ENCODE measurements around the gene DMWD.

DMWD gene, protein sequence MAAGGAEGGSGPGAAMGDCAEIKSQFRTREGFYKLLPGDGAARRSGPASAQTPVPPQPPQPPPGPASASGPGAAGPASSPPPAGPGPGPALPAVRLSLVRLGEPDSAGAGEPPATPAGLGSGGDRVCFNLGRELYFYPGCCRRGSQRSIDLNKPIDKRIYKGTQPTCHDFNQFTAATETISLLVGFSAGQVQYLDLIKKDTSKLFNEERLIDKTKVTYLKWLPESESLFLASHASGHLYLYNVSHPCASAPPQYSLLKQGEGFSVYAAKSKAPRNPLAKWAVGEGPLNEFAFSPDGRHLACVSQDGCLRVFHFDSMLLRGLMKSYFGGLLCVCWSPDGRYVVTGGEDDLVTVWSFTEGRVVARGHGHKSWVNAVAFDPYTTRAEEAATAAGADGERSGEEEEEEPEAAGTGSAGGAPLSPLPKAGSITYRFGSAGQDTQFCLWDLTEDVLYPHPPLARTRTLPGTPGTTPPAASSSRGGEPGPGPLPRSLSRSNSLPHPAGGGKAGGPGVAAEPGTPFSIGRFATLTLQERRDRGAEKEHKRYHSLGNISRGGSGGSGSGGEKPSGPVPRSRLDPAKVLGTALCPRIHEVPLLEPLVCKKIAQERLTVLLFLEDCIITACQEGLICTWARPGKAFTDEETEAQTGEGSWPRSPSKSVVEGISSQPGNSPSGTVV

GRCh38 chr19:45792470-45793177 lies at the start of gene DMWD:
TSS of gene DMWD (minus strand) at chr19:45792845. CDS start at chr19:45792756, 89 bp downstream.
- peak; percentile 95 for DNase-seq (ENCODE audit: low read depth)

GRCh38 chr19:45842198-45842597 lies 49.6 kb upstream of the DMWD start:
- no peak for DNase-seq (ENCODE audit: low read depth)

DNA sequence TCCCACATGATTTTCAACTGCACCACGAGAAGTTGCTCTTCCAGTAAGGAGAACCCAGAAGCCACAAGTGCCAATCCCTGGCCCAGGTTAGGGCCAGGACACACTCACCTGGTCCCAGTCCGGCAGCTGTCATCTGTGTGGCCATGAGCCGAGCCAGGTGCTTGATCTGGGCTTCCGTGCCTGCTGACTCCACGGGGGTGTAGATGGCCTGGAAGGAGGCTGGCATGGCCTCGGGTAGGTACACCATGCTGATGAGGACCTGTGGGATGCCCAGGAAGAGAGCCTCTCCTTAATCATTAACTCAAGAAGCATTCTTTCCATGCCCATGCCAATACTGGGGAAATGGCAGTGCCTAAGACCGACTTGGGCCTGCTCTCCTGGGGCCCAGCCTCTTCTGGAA lies 42.3 kb upstream of the DMWD start:
- DNase-seq (ENCODE audit: low read depth) = no peak

GRCh38 chr19:45828945-45829344 lies 36.3 kb upstream of the DMWD start:
- no peak for DNase-seq (ENCODE audit: low read depth)

DNA sequence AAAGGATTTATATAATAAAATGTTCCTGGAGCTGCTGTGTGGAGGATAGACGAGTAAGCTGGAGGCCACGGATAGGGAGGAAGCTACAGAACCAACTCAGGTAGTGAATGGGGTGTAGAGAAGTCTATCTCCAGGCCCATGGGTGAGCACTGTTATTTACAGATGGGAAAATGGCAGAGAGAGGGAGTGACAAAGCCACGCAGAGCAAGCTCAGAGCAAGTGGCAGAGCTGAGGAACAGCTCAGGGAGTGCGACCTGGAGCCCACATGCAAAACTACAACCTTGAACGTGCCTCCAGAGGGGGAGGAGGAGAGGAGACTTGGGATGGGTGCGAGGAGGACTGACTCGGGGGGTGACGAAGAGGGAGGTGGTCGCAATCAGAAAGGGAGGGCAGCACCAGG lies 35.9 kb upstream of the DMWD start:
- no peak for DNase-seq (ENCODE audit: low read depth)

DNA sequence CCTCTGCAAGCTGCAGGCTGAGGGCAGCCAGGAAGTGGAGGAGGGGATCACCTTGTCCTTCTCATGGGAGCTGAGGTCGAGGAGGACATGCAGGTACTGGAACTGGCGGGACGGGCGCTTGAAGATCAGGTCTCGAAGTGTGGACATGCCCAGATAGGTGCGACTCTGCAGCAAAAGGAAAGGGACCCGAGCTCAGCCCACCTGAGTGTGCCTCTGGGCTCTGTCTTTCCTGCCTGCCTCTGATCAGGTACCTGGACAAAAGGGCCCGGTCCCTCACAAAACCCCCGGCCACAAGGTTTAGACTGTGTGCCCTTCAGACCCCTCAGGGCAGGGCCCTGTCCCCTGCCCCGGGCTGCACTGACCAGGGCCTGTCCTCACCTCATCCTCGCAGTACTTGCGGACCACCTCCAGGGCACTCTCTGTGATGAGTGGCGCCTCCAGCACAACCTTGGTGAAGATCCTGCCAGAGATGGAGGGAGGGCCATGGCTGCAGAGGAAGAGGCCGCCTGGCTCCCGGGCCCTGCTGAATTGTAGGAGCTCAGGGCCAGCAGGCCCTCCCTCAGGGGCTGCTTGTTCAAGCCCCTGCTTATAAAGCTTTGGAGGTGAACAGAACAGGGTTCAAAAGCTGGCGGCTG lies 34.9 kb upstream of the DMWD start:
- no peak for DNase-seq (ENCODE audit: low read depth)

DNA sequence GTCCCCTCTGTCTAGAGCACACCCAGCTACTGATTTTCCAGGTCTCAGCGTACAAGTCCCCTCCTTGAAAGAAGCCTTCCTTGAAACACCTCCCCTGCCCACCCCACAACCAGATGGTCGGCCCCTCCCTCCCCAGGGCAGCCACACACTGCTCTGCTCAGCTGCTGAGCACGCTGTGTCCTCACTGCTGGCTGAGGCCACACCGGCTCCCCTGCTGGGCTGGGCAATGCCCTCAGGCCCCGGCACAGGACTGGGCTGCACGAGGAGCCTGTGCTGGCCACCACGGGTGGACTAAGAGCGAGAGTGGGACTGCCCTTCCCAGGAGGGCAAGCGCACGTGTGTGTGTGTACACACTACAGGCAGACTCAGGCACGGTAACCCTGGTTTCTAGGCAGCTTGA lies 34.3 kb upstream of the DMWD start:
- DNase-seq (ENCODE audit: low read depth) = no peak

DNA sequence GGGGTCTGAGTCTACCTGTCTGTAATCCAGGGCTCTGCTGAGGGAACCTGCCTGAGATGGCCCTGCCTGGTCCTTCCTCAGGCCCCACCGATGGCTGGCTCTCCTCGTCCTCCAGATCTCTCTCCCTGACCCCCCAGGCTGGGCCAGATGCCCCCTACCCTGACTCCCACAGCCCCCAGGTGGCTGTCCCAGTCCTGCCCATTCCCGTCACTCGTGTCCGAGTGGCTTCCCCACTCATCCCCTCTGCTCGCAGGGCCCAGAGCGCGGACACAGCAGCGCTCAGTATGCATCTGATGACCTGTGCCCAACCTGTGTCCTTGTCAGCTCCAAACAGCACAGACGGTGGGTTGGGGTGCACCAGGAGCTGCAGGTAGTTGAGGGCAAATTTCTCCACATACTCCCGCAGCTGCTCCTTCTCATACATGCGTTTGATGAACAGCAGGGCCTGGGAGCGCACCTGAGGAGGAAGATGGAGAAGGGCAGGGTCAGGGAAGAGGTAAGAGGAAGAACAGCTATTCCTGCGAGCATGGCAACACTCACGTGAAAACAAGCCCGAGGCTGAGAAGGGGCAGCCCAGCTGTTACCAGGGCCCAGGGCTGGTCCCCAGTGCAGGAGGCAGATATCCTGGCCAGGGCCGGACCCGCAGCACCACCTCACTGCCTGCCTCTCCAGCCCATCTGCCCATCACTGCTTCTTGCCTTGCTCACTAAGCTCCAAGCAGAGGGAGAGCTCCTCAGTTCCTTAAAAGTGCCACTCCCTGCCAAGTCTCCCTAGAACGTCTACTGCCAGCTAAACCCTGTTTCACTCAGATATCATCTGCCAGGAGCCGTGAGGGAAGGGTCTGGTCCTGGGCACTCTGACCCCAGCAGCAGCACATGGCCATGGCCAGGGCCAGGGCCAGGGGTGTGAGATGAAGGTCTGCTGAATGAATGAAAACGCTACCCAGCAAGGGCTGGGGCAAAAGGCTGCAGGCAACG lies 33.6 kb upstream of the DMWD start:
- DNase-seq (ENCODE audit: low read depth) = no peak

DNA sequence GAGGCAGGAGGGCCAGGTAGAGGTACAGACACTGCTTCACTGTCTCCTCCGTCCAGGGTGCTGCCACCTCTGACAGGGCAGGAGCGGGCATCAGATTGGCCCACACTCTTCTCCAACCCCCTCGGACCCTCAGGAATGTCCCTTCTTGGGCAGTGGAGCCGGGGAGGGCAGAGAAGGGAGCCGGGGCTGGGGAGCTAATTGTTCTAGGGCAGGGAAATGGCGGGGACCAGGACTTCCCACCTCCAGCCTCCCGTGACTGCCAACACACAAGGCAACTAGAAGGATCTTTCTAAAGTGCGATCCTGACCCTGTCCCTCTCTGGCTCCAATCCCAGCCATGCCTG lies 32.6 kb upstream of the DMWD start:
- no peak for DNase-seq (ENCODE audit: low read depth)

- no peak for DNase-seq (ENCODE audit: low read depth)
Measured at GRCh38 chr19:45824531-45825262, 32.1 kb upstream of the DMWD start.

GRCh38 chr19:45824041-45824471 lies 31.4 kb upstream of the DMWD start:
- DNase-seq (ENCODE audit: low read depth) = no peak

DNA sequence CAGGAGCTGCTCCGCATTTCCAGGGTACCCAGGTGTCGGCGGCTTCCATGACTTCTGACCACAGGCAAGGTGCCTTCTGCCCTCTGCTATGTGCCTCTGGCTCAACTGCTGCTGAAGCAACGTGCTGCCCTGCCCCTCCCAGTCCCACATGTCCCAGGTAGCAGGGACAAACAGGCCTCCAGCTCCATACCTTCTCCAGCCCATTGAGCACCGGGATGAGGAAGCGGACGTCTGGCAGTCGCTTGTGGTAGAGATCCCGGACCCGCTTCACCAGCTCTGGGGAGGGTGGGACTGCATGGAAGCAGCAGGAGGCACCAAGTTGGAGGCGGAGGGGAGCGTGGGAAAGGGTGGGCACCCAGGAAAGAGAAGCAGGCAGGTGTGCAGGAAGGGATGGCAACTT lies 30.5 kb upstream of the DMWD start:
- DNase-seq (ENCODE audit: low read depth) = no peak

GRCh38 chr19:45822716-45823115 lies 30.1 kb upstream of the DMWD start:
- no peak for DNase-seq (ENCODE audit: low read depth)

- no peak for DNase-seq (ENCODE audit: low read depth)
Measured at GRCh38 chr19:45821570-45821969, 28.9 kb upstream of the DMWD start.

- DNase-seq (ENCODE audit: low read depth) = no peak
Measured at GRCh38 chr19:45821103-45821521, 28.5 kb upstream of the DMWD start.

DNA sequence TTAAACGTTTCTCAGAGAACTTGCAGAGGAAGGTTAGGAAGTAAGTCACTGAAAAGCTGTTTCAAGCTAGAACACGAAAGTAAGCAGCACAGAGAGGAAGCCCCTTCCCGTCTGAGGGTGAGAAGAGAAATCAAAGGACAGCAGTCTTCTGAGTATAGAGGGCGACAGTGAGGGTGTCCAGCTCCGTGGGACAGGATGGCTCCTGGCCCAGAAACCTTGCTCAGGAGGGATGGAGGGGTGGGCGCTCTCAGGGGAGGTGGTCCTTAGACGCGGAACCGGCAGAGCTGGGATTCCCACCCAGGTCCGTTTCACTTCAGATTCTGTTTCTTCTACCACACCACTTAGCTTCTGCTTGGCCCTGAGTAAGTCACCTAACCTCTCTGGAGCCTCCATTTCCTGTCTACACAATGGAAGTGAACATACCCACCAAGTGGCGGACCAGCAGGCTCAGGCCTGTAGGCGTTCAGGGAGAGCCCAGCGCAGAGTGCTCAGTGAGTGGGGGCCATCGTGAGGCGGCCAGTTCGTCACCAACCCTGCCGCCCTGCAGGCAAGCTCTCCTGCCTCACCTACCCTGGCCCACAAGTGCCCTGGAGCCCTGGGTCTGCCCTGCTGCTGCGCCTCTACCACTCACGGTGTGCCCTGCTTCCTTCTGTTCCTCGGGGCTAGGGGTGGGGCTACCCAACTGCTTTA lies 27.9 kb upstream of the DMWD start:
- no peak for DNase-seq (ENCODE audit: low read depth)

DNA sequence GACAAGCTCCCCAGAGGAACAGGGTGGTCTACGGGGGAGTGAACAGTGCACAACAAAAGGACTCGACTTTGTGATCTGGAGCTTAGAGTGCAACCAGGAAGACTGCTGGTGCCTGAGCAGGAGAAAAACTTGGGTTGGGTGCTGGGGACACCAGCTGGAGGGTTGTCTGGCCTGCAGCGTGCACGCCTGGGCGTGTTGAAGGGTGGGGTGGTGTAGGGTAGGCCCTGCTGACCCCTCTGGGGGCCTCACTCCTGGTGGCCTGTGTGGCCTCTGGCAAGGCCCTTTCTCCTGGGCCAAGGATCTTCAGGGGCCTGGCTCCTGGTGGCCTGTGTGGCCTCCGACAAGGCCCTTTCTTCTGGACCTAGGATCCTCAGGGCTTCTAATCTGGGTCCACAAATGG lies 27.1 kb upstream of the DMWD start:
- DNase-seq (ENCODE audit: low read depth) = no peak

DNA sequence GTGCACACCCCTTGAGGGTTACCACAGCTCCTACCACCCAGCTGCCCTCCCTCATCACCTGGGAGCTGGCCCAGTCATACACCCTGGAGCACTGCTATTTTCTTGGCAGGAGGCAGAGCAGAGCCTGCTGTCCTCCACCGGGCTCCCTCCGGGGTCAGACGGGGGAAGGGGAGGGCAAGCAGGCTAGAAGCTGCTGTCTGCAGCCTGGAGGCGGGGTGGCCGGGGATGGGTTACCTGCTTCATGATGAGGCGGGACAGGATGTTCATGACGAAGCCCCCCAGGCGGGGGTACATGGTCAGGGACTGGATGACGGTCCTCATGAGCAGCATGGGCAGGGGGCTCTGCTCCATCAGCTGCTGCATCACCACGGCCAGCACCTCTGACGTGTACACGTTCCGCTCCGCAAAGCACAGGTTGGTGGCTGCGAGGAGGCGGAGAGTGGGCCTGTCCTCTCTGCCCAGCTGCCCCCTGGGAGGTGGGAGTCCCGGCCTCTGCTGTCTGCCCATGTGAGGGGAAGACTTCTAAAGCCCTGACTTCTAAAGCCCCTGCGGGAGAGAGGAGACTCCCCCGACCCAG lies 25.2 kb upstream of the DMWD start:
- no peak for DNase-seq (ENCODE audit: low read depth)

DNA sequence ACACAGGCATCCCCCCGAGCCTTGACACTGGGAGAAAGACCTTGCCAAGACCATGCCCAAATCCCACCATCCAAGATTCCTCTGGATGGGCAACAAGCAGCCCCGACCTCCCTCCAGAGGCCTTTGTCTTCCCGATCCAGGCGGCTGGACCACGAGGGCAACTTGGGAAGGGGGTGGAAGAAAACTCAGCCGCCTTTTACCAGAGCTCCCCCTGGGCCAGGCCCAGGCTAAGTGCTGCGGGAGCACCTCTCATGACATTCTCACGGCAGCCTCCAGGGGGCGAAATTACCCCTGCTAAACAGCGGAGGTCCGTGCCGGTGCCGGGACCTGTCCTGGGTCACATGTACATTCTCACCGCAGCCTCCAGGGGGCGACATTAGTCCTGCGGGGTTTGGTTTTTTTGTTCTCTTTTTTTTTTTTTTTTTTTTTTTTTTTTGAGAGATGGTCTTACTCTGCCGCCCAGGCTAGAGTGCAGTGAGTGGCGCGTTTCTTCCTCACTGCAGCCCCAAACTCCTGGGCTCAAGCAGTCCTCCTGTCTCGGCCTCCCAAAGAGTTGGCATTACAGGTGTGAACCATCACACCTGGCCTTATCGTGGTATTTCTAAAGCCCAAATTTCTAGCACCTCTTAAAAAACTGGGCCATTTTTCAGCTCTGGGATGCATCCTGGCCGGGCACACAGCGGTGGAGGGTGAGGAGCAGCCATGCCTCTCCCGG lies 24.5 kb upstream of the DMWD start:
- DNase-seq (ENCODE audit: low read depth) = peak; percentile 83
